DND-41 (cell line): ENCODE results near the gene KANSL1L.

ENCODE experiments used
- ATAC-seq: fragments of 200-7000 bp; cut with Tn5 transposase; 3 replicates; pipeline ENCODE4 v1.9.1; 2021; ENCODE audit warnings: low read depth; ENCODE audit not compliant: insufficient read depth
- DNase-seq: peaks from one replicate; pipeline ENCODE4 v3.0.0-alpha.2; 2020
- H2AFZ ChIP-seq: 2 replicates; pipeline ENCODE4 v1.6.0; 2012; ENCODE audit warnings: low read depth, low read length
- H3K27ac ChIP-seq: 2 replicates; pipeline ENCODE4 v1.5.1; 2012; ENCODE audit warnings: low read length, inconsistent platforms
- H3K27me3 ChIP-seq: fragments of 200-600 bp; sonication (generic); 2 replicates; pipeline ENCODE4 v1.6.0; 2012; ENCODE audit warnings: low read length, mild to moderate bottlenecking, inconsistent platforms; ENCODE audit not compliant: insufficient read depth, poor library complexity
- H3K36me3 ChIP-seq: 2 replicates; pipeline ENCODE4 v1.5.1; 2012; ENCODE audit warnings: low read length, inconsistent platforms; ENCODE audit not compliant: insufficient read depth
- H3K4me1 ChIP-seq: 2 replicates; pipeline ENCODE4 v1.5.1; 2012; ENCODE audit warnings: mild to moderate bottlenecking, low read length; ENCODE audit not compliant: insufficient read depth
- H3K4me2 ChIP-seq: 2 replicates; pipeline ENCODE4 v1.6.0; 2012; ENCODE audit warnings: mild to moderate bottlenecking, moderate library complexity, low read length, inconsistent platforms; ENCODE audit not compliant: insufficient read depth
- H3K4me3 ChIP-seq, 2 experiments: fragments of 200-600 bp in 1 of 2; shearing (Covaris generic) in 1 of 2; 2 replicates each; pipeline ENCODE4 v1.5.1; 2012 to 2016; ENCODE audit warnings: inconsistent platforms in 2 of 2, low read length in 2 of 2, mild to moderate bottlenecking in 2 of 2, low read depth in 1 of 2, moderate library complexity in 1 of 2
- H3K79me2 ChIP-seq: 2 replicates; pipeline ENCODE4 v1.6.0; 2012; ENCODE audit warnings: low read length, inconsistent platforms; ENCODE audit not compliant: insufficient read depth
- H3K9ac ChIP-seq: 2 replicates; pipeline ENCODE4 v1.6.0; 2012; ENCODE audit warnings: low read depth, mild to moderate bottlenecking, inconsistent platforms, low read length, moderate library complexity
- H3K9me3 ChIP-seq: 2 replicates; pipeline ENCODE4 v1.5.1; 2012; ENCODE audit warnings: low read length, moderate library complexity, mild to moderate bottlenecking, inconsistent platforms; ENCODE audit not compliant: insufficient read depth, severe bottlenecking
- H4K20me1 ChIP-seq: 2 replicates; pipeline ENCODE4 v1.6.0; 2012; ENCODE audit warnings: low read length; ENCODE audit not compliant: insufficient read depth
- EZH2 ChIP-seq: IDR thresholded peaks from 3 replicates; pipeline ENCODE4 v1.6.1; 2012; ENCODE audit warnings: borderline replicate concordance, low read depth, mild to moderate bottlenecking, moderate library complexity, low read length, inconsistent platforms; ENCODE audit not compliant: severe bottlenecking
- TF ChIP-seq, protein P1 (sequence below): IDR thresholded peaks from 2 replicates; pipeline ENCODE4 v1.5.1; 2012; ENCODE audit warnings: borderline replicate concordance, low read length, moderate library complexity, mild to moderate bottlenecking; ENCODE audit not compliant: poor library complexity, severe bottlenecking; ENCODE audit errors: extremely low read depth

The KANSL1L gene, protein sequence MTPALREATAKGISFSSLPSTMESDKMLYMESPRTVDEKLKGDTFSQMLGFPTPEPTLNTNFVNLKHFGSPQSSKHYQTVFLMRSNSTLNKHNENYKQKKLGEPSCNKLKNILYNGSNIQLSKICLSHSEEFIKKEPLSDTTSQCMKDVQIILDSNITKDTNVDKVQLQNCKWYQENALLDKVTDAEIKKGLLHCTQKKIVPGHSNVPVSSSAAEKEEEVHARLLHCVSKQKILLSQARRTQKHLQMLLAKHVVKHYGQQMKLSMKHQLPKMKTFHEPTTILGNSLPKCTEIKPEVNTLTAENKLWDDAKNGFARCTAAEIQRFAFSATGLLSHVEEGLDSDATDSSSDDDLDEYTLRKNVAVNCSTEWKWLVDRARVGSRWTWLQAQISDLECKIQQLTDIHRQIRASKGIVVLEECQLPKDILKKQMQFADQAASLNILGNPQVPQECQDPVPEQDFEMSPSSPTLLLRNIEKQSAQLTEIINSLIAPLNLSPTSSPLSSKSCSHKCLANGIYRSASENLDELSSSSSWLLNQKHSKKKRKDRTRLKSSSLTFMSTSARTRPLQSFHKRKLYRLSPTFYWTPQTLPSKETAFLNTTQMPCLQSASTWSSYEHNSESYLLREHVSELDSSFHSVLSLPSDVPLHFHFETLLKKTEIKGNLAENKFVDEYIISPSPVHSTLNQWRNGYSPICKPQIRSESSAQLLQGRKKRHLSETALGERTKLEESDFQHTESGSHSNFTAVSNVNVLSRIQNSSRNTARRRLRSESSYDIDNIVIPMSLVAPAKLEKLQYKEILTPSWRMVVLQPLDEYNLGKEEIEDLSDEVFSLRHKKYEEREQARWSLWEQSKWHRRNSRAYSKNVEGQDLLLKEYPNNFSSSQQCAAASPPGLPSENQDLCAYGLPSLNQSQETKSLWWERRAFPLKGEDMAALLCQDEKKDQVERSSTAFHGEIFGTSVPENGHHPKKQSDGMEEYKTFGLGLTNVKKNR

DNA sequence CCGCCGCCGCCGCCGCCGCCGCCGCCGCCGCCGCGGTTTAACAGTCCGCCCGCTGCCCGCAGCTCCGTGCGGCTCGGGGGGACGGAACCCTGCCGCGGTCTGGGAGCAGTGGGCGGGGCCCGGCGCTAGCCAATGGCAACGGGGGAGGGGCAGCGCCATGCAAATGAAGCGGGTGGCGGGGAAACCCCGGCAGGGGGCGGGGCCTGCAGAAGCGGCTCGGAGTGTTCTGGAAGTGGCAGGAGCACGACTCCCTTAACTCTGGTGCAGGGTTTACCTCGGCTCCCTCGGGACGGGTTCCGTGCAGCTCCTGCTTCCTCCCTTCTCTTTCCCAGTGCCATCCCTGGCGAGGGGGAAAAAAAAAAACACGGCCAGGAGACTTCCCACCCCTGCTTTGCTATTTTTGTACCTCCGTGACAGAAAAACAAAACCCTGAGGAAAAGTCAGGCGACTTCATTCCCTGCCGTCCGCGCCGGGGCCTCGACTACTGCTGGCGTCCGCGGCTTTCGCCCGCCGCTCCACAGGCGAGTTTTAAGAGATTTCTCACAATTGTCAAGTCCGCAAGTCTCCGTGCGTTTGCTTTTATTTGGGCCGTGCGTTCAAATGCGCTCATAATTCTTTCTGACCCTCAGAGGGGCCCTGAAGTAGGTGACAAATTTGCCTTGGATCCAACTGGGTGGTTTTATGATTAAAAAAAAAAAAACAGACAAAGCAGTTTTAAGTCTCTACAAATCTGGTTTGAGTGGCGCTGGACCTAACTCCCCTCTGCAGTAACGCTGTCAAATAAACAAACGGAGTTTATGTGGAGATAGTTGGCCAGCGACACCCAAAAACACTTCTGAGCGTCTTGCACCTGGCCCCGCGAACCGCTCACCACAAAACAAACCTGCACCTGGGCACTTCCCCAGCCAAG, at the start of gene KANSL1L:
KANSL1L (minus strand) TSS at position 101 of the 910 bp plus-strand sequence. CDS start 16,827 bp downstream, outside the sequence.
- TF ChIP-seq EZH2, result no peak
- TF ChIP-seq, protein P1, sequence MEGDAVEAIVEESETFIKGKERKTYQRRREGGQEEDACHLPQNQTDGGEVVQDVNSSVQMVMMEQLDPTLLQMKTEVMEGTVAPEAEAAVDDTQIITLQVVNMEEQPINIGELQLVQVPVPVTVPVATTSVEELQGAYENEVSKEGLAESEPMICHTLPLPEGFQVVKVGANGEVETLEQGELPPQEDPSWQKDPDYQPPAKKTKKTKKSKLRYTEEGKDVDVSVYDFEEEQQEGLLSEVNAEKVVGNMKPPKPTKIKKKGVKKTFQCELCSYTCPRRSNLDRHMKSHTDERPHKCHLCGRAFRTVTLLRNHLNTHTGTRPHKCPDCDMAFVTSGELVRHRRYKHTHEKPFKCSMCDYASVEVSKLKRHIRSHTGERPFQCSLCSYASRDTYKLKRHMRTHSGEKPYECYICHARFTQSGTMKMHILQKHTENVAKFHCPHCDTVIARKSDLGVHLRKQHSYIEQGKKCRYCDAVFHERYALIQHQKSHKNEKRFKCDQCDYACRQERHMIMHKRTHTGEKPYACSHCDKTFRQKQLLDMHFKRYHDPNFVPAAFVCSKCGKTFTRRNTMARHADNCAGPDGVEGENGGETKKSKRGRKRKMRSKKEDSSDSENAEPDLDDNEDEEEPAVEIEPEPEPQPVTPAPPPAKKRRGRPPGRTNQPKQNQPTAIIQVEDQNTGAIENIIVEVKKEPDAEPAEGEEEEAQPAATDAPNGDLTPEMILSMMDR, result no peak
- DNase-seq, result peak; percentile 97
- H4K20me1 ChIP-seq, result no peaks in the 10 kb centered on the region
- H3K36me3 ChIP-seq, result no peaks in the 10 kb centered on the region
- H3K9ac ChIP-seq, result peak within 1 kb of the TSS; percentile 94
- peak within 1 kb of the TSS; percentile 55 to 64 for H3K4me3 ChIP-seq
- peak within 1 kb of the TSS; percentile 77 for H3K4me2 ChIP-seq
- peaks cover 42% of the 10 kb centered on the region for H3K4me1 ChIP-seq
- H3K27me3 ChIP-seq, result no peaks in the 10 kb centered on the region
- peak within 1 kb of the TSS; percentile 99 for H3K27ac ChIP-seq
- H2AFZ ChIP-seq, result peak within 1 kb of the TSS; percentile 82
- no peaks in the 10 kb centered on the region for H3K9me3 ChIP-seq
- ATAC-seq, result peak; percentile 74
- H3K79me2 ChIP-seq, result peaks cover 35% of the 10 kb centered on the region

- DNase-seq (no peak), ATAC-seq (no peak)
- no peak for TF ChIP-seq EZH2
- TF ChIP-seq, protein P1, result no peak
- Histone ChIP-seq H3K4me1 (no peaks in the 10 kb centered on the region), H3K4me2 (no peak overlapping the region), H3K27ac (no peak overlapping the region), H2AFZ (no peak overlapping the region), H3K27me3 (peaks cover 10% of the 10 kb centered on the region), H4K20me1 (no peaks in the 10 kb centered on the region), H3K9ac (no peak overlapping the region), H3K9me3 (no peaks in the 10 kb centered on the region), H3K4me3 (no peak overlapping the region), H3K79me2 (no peaks in the 10 kb centered on the region), H3K36me3 (no peaks in the 10 kb centered on the region)
Observed at GRCh38 chr2:210215120-210215519, 43.9 kb upstream of the KANSL1L start.

DNA sequence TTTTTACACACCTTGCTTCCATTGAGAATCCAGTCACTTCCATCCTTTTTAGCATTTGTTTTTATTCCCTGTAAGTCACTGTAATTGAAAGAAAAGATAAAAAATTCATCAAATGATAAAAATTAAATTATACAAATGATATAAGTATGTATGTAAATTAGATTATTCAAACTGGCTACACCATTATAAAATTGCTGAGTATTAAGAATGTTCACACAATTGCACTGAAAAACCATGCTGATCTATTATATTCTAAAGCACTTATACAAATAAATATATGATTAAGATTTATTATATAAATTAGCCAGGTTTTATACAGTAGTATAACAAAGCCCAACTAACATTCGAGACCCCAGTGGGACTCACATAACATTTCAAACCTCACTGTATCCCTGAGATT, 39.0 kb upstream of the KANSL1L start:
- ATAC-seq (no peak), DNase-seq (no peak)
- TF ChIP-seq, protein P1, result no peak
- no peak for TF ChIP-seq EZH2
- no peak overlapping the region for H3K27ac ChIP-seq
- H3K4me3 ChIP-seq, result no peak overlapping the region
- H4K20me1 ChIP-seq, result no peaks in the 10 kb centered on the region
- H3K79me2 ChIP-seq, result no peaks in the 10 kb centered on the region
- no peaks in the 10 kb centered on the region for H3K9me3 ChIP-seq
- no peak overlapping the region for H2AFZ ChIP-seq
- H3K27me3 ChIP-seq, result peaks cover 7% of the 10 kb centered on the region
- H3K4me2 ChIP-seq, result no peak overlapping the region
- H3K4me1 ChIP-seq, result no peaks in the 10 kb centered on the region
- H3K36me3 ChIP-seq, result no peaks in the 10 kb centered on the region
- H3K9ac ChIP-seq, result no peak overlapping the region
